Spleen (tissue), 11 donors: ENCODE data around the gene SDK1. TPM values are rescaled to one million over a fixed set of nuclear protein-coding genes. Genes with fewer than 3 reads are reported as not detected.
A peak's percentile ranks its signal among the peaks of the same experiment; 100 is the strongest.

Experiments used
- DNase-seq: peaks from one replicate; pipeline ENCODE4 v3.0.0-alpha.2; 2020
- H3K27ac ChIP-seq, 8 donors: fragments of 200-600 bp; sonication (generic) in 7 of 8; 1 replicate in 4 of 8; 2 replicates in 4 of 8; pipeline versions ENCODE4 v1.5.0 to v1.8.0; 2016 to 2021; ENCODE audit warnings: inconsistent platforms in 4 of 8, mild to moderate bottlenecking in 4 of 8, moderate library complexity in 1 of 8
- H3K27me3 ChIP-seq, 7 donors: fragments of 200-600 bp; sonication (generic) in 6 of 7; replicated peaks in 1 of 7; 1 replicate in 4 of 7; 2 replicates in 3 of 7; pipeline versions ENCODE4 v1.5.0 to v1.8.0; 2016 to 2021; ENCODE audit warnings: inconsistent platforms in 3 of 7, mild to moderate bottlenecking in 1 of 7
- H3K36me3 ChIP-seq, 6 donors: fragments of 200-600 bp; sonication (generic) in 5 of 6; 1 replicate in 4 of 6; 2 replicates in 2 of 6; pipeline versions ENCODE4 v1.5.0 to v1.8.0; 2016 to 2021; ENCODE audit warnings: inconsistent platforms in 2 of 6
- H3K4me1 ChIP-seq, 6 donors: fragments of 200-600 bp; sonication (generic) in 5 of 6; 1 replicate in 3 of 6; 2 replicates in 3 of 6; pipeline versions ENCODE4 v1.5.0 to v1.8.0; 2016 to 2021; ENCODE audit warnings: inconsistent platforms in 3 of 6
- H3K4me3 ChIP-seq, 8 donors: fragments of 200-600 bp; sonication (generic) in 7 of 8; 1 replicate in 4 of 8; 2 replicates in 4 of 8; pipeline versions ENCODE4 v1.5.0 to v1.8.0; 2016 to 2021; ENCODE audit warnings: inconsistent platforms in 4 of 8, mild to moderate bottlenecking in 4 of 8, moderate library complexity in 2 of 8
- H3K9me3 ChIP-seq, 8 donors: fragments of 200-600 bp; sonication (generic) in 7 of 8; 1 replicate in 4 of 8; 2 replicates in 4 of 8; pipeline versions ENCODE4 v1.5.0 to v1.8.0; 2016 to 2021; ENCODE audit warnings: inconsistent platforms in 4 of 8
- POLR2A ChIP-seq, 3 donors: fragments of 450-650 bp; IDR thresholded peaks; one replicate each; pipeline ENCODE4 v1.5.1; 2017; ENCODE audit warnings: antibody characterized with exemption in 3 of 3, mild to moderate bottlenecking in 1 of 3
- POLR2AphosphoS5 ChIP-seq, 3 donors: sonication (generic); formaldehyde crosslinking; IDR thresholded peaks; one replicate each; pipeline ENCODE4 v1.5.1; 2017; ENCODE audit warnings: antibody characterized with exemption in 3 of 3
- WGBS, 5 donors: extraction: QIAGEN DNeasy Blood & Tissue Kit in 3 of 5; methylation state at CpG; one replicate each; pipeline versions ENCODE4 v1.1.5 to v1.1.7; 2013 to 2018; 5-methylcytosine and 5-hydroxymethylcytosine counted together
- intact Hi-C: fragments of 100-400 bp; cut with DNase I; formaldehyde crosslinking; loops from one replicate; pipeline ENCODE4 v1.15.0; 2023; ENCODE audit warnings: low total_unique reads
- polyA plus RNA-seq, 3 donors: library from polyadenylated mRNA; stranded (reverse); fragments of 200-250 nt; gene quantifications; one replicate each; pipeline ENCODE4 v1.2.1, GENCODE V29; 2013
- total RNA-seq, 7 donors: library from RNA; depleted of rRNA in 3 of 7; stranded (reverse); fragments of >200 nt in 3 of 7; fragmentation: NEBNext Ultra II Directional in 4 of 7; extraction: Animal tissue kit (Norgen Biotek cat#: 25700) in 4 of 7; gene quantifications; one replicate each; pipeline versions ENCODE4 v1.1.0 to v1.2.1, GENCODE V29; 2016 to 2021
- TF ChIP-seq, protein P1 (sequence below), 11 experiments: fragments of 200-600 bp in 7 of 11; fragments of 450-650 bp in 4 of 11; sonication (generic) in 4 of 11; IDR thresholded peaks in 8 of 11; conservative IDR thresholded peaks in 3 of 11; 1 replicate in 7 of 11; 2 replicates in 4 of 11; pipeline versions ENCODE4 v1.4.0 to v1.8.0; 2016 to 2021; ENCODE audit warnings: antibody characterized with exemption in 11 of 11, inconsistent platforms in 4 of 11, mild to moderate bottlenecking in 1 of 11
- donor health status: healthy with polysubstance abuse.
- donor health status: DM: no; HTN: no; CAD: no; lungs with moderate emphysema.
- donor health status: DM: no; HTN: no; CAD: no.
- donor health status: Bipolar disorder and iron deficiency.
- donor health status: healthy.
- donor health status: DM: no; HTN: no; CAD: no.
- donor health status: DM: yes; HTN: yes; CAD: no.

Gene SDK1
- total and polyA plus RNA-seq, 10 donors, result 3.2 to 54.1 (median 35.1) TPM

DNA sequence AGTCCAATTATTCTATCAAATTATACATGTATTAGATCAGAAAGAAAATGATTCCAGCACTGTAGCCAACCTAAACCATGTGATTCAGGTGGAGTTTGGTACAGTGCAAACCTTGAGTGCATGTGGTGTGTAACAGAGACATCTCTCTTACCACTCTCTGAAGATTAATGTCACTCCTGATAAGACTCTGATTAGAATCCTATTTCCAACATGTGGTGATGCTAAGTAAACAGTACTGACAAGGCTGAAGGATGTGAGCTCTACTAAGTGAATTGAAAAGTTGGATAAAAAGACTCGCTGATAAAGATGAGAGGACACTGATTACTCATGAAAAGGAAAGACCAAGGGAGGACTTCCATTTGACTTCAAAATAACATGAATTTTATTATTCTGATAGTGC lies 232.0 kb downstream of the SDK1 start:
- no peaks in the 10 kb centered on the region for H3K27me3 ChIP-seq
- H3K4me1 ChIP-seq, result no peaks in the 10 kb centered on the region
- WGBS, 5 donors, result 48 to 85% (median 78%) methylated on average over 1 of the region's 1 CpG
- H3K27ac ChIP-seq, result no peak overlapping the region
- H3K4me3 ChIP-seq, result no peak overlapping the region
- intact Hi-C loops, result no loop called here
- no peaks in the 10 kb centered on the region for H3K36me3 ChIP-seq
- no peak for TF ChIP-seq POLR2AphosphoS5 (IDR thresholded peaks at IDR 0.05)
- TF ChIP-seq, protein P1, sequence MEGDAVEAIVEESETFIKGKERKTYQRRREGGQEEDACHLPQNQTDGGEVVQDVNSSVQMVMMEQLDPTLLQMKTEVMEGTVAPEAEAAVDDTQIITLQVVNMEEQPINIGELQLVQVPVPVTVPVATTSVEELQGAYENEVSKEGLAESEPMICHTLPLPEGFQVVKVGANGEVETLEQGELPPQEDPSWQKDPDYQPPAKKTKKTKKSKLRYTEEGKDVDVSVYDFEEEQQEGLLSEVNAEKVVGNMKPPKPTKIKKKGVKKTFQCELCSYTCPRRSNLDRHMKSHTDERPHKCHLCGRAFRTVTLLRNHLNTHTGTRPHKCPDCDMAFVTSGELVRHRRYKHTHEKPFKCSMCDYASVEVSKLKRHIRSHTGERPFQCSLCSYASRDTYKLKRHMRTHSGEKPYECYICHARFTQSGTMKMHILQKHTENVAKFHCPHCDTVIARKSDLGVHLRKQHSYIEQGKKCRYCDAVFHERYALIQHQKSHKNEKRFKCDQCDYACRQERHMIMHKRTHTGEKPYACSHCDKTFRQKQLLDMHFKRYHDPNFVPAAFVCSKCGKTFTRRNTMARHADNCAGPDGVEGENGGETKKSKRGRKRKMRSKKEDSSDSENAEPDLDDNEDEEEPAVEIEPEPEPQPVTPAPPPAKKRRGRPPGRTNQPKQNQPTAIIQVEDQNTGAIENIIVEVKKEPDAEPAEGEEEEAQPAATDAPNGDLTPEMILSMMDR (IDR thresholded peaks at IDR 0.05 in 8 of 11, conservative IDR thresholded peaks at IDR 0.05 in 3 of 11), result no peak
- no peak for TF ChIP-seq POLR2A (IDR thresholded peaks at IDR 0.05)
- no peak for DNase-seq
- H3K9me3 ChIP-seq, result no peaks in the 10 kb centered on the region

DNA sequence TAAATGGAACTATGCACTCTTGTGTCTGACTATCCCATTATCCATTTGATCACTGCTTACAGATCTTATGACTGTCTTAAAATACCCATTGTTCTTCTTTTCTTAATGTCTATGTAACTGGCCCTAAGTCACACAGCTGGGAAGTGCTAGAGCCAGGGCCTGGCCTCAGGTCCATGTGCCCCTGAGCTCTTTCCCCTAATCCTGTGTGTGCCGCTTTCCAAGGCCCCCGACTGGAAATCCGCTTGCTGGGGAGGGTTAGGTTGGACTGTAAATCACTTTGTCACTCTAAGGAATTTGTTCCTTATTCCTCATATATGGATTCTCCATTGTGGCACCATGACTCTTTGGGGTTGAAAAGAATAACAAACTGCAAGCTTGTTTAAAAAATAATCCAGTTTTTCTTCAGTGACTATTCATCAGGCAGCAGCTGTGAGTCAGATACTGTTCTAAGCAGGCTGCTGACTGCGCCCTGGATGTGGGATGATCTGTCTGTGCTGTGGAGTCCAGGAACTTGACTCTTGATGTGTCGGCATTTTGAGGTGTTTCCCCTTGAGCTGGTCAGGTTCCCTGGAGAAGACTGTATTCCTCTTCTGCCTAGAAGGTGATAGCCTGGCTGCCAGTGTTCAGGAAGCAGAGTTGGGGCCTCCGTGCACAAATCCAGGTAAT lies 236.3 kb downstream of the SDK1 start:
- Histone ChIP-seq H3K9me3 (no peaks in the 10 kb centered on the region), H3K27ac (no peak overlapping the region), H3K27me3 (no peaks in the 10 kb centered on the region), H3K4me1 (peaks cover 0 to 10% (median 0%) of the 10 kb centered on the region in 6 donors), H3K4me3 (no peak overlapping the region), H3K36me3 (no peaks in the 10 kb centered on the region)
- intact Hi-C loops, result no loop called here
- DNase-seq, result no peak
- WGBS, 5 donors, result 77 to 88% (median 85%) methylated on average over 6 of the region's 6 CpGs
- TF ChIP-seq, protein P1 (IDR thresholded peaks at IDR 0.05 in 8 of 11, conservative IDR thresholded peaks at IDR 0.05 in 3 of 11), result no peak
- no peak for TF ChIP-seq POLR2AphosphoS5 (IDR thresholded peaks at IDR 0.05)
- TF ChIP-seq POLR2A (IDR thresholded peaks at IDR 0.05), result no peak

DNA sequence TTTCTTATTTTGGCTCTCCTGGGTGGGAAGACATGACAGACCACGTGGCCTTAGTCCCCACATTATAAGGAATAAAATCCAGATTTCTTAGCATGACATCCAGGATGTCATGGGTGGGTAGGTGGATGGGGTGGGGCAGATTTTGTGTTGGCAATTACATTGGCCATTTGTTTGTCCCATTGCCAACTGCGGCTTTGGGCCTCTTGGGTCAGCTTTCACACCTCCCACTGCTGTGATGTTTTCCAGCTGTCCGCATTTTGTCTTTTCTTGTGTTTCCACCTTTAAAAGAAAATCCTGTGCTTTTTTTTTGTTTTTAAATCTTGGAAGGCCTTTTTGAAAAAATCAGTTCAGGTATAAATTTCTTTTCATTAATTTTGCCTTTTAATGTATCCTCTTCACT lies 237.0 kb downstream of the SDK1 start:
- no peaks in the 10 kb centered on the region for H3K27me3 ChIP-seq
- H3K9me3 ChIP-seq, result no peaks in the 10 kb centered on the region
- 84 to 92% (median 91%) methylated on average over 3 of the region's 3 CpGs for WGBS, 5 donors
- DNase-seq, result no peak
- no peak overlapping the region for H3K4me3 ChIP-seq
- peaks cover 0 to 10% (median 0%) of the 10 kb centered on the region in 6 donors for H3K4me1 ChIP-seq
- no peak for TF ChIP-seq POLR2AphosphoS5 (IDR thresholded peaks at IDR 0.05)
- intact Hi-C loops, result no loop called here
- no peaks in the 10 kb centered on the region for H3K36me3 ChIP-seq
- H3K27ac ChIP-seq, result no peak overlapping the region

DNA sequence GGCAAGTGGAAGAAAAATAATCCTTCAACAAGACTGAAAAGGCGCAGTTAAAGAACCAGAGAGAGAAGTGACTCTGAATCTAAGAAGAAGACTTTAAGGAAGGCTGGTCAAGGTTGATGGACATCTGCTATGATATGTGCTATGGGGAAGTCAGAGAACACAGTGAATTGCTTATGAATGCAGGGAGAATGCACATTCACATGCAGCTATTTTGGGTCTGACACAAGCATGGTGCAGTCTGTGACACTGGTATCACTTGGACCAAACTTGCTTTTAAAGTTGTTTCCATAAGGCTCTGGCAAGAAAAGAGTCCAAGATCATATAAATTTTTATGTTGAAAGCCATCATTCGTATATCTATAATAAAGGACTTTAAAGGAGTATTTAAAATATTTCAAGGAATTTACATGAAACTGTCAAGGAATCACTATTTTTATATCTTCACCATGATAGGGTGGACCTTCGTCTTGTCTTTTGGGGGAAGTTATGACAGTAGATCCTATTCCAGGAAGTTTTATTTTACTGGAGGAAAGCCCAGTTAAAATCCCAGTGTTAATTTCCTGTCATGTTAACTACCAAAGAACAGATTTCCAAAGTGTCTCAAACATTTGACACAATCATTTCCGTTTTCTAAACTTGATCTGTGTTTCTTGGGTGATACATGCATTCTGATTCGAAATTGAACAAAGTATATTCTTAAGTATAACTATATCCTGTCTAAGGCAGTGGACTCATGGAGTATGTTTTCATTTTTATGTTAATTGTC lies 239.6 kb downstream of the SDK1 start:
- Histone ChIP-seq H3K4me1 (peaks cover 0 to 10% (median 0%) of the 10 kb centered on the region in 6 donors), H3K27me3 (no peaks in the 10 kb centered on the region), H3K27ac (peak overlapping the region in 5 of 8 donors; percentile 6 to 57 (median 22)), H3K36me3 (no peaks in the 10 kb centered on the region), H3K9me3 (no peaks in the 10 kb centered on the region), H3K4me3 (no peak overlapping the region)
- no peak for DNase-seq
- TF ChIP-seq POLR2AphosphoS5 (IDR thresholded peaks at IDR 0.05) (no peak), POLR2A (IDR thresholded peaks at IDR 0.05) (no peak)
- TF ChIP-seq, protein P1 (IDR thresholded peaks at IDR 0.05 in 8 of 11, conservative IDR thresholded peaks at IDR 0.05 in 3 of 11), result no peak
- intact Hi-C loops, result no loop called here
- WGBS, 5 donors, result 60 to 75% (median 68%) methylated on average over 5 of the region's 5 CpGs
